ENCODE data around the gene ERBB4.

Gene ERBB4

GRCh38 chr2:211503198-211503597, 1035.4 kb downstream of the ERBB4 start:
- Histone ChIP-seq H3K4me2 (ENCODE audit: low read depth, low read length, poor library complexity, severe bottlenecking) (no peak overlapping the region), H2AFZ (ENCODE audit: low read length) (no peak overlapping the region), H4K20me1 (ENCODE audit: insufficient read depth, low read length, poor library complexity, severe bottlenecking) (no peaks in the 10 kb centered on the region), H3K4me1 (ENCODE audit: insufficient read depth, low read length, poor library complexity, severe bottlenecking) (no peaks in the 10 kb centered on the region), H3K36me3 (ENCODE audit: insufficient read depth, low read length) (no peaks in the 10 kb centered on the region), H3K79me2 (ENCODE audit: insufficient read depth, low read length) (no peaks in the 10 kb centered on the region), H3K27me3 (ENCODE audit: insufficient read depth, low read length, poor library complexity, severe bottlenecking) (no peaks in the 10 kb centered on the region), H3F3A (ENCODE audit: low read depth) (no peaks in the 10 kb centered on the region), H3K9ac (ENCODE audit: low read depth, low read length, poor library complexity, severe bottlenecking) (no peak overlapping the region), H3K4me3 (ENCODE audit: low read length, poor library complexity, severe bottlenecking) (no peak overlapping the region), H3K9me2 (replicated peaks; ENCODE audit: low read depth, low read length) (no peaks in the 10 kb centered on the region), H3K9me3 (ENCODE audit: insufficient read depth, low read depth, low read length) (no peaks in the 10 kb centered on the region)
- TF ChIP-seq CTCF (conservative IDR thresholded peaks at IDR 0.05; ENCODE audit: low read length), result no peak
- TF ChIP-seq EZH2phosphoT487 (IDR thresholded peaks at IDR 0.05; ENCODE audit: borderline replicate concordance), result no peak

DNA sequence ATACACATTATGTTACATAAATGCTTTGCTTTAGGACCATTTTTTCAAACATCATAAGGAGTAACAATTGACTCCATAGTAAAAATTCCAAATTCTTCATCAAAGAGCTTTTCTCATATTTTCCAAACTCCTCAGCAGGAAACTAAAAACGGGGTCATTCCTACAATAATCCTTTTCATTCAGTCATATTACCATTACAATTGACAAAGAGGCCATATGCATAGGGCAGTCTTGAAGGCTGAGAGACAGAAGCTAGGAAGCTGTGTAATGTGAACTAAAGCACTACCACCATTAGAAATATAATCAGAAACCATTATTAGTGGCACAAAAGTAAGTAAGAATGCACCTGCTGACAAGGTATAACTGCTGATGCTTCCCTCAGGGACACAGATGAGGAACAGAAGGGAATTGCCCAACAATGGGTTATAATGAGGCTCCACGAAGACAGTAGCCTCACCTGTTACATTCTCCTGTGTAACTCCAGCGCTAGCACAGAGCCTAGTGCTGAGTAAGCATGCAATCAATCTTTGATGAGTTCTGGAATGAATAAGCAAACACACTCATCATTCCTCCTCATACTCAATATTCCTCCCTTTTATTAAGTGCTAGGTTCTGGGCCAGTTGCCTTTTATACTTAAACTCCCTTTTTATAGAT, 1039.9 kb downstream of the ERBB4 start:
- Histone ChIP-seq H3K4me3 (ENCODE audit: low read length, poor library complexity, severe bottlenecking) (no peak overlapping the region), H3K27me3 (ENCODE audit: insufficient read depth, low read length, poor library complexity, severe bottlenecking) (no peaks in the 10 kb centered on the region), H3K9ac (ENCODE audit: low read depth, low read length, poor library complexity, severe bottlenecking) (no peak overlapping the region), H3K9me3 (ENCODE audit: insufficient read depth, low read depth, low read length) (no peaks in the 10 kb centered on the region), H3F3A (ENCODE audit: low read depth) (no peaks in the 10 kb centered on the region), H4K20me1 (ENCODE audit: insufficient read depth, low read length, poor library complexity, severe bottlenecking) (no peaks in the 10 kb centered on the region), H3K36me3 (ENCODE audit: insufficient read depth, low read length) (no peaks in the 10 kb centered on the region), H3K4me2 (ENCODE audit: low read depth, low read length, poor library complexity, severe bottlenecking) (no peak overlapping the region), H3K4me1 (ENCODE audit: insufficient read depth, low read length, poor library complexity, severe bottlenecking) (no peaks in the 10 kb centered on the region), H3K9me2 (replicated peaks; ENCODE audit: low read depth, low read length) (no peaks in the 10 kb centered on the region), H2AFZ (ENCODE audit: low read length) (no peak overlapping the region), H3K79me2 (ENCODE audit: insufficient read depth, low read length) (no peaks in the 10 kb centered on the region)
- TF ChIP-seq EZH2phosphoT487 (IDR thresholded peaks at IDR 0.05; ENCODE audit: borderline replicate concordance), result no peak
- TF ChIP-seq CTCF (conservative IDR thresholded peaks at IDR 0.05; ENCODE audit: low read length), result no peak

GRCh38 chr2:211495339-211495738, 1043.3 kb downstream of the ERBB4 start:
- no peak overlapping the region for H2AFZ ChIP-seq (ENCODE audit: low read length)
- H3K27me3 ChIP-seq (ENCODE audit: insufficient read depth, low read length, poor library complexity, severe bottlenecking), result no peaks in the 10 kb centered on the region
- H4K20me1 ChIP-seq (ENCODE audit: insufficient read depth, low read length, poor library complexity, severe bottlenecking), result no peaks in the 10 kb centered on the region
- no peaks in the 10 kb centered on the region for H3K9me3 ChIP-seq (ENCODE audit: insufficient read depth, low read depth, low read length)
- no peak overlapping the region for H3K4me2 ChIP-seq (ENCODE audit: low read depth, low read length, poor library complexity, severe bottlenecking)
- H3K36me3 ChIP-seq (ENCODE audit: insufficient read depth, low read length), result no peaks in the 10 kb centered on the region
- no peaks in the 10 kb centered on the region for H3F3A ChIP-seq (ENCODE audit: low read depth)
- H3K79me2 ChIP-seq (ENCODE audit: insufficient read depth, low read length), result no peaks in the 10 kb centered on the region
- H3K4me3 ChIP-seq (ENCODE audit: low read length, poor library complexity, severe bottlenecking), result no peak overlapping the region
- no peaks in the 10 kb centered on the region for H3K9me2 ChIP-seq (replicated peaks; ENCODE audit: low read depth, low read length)
- H3K9ac ChIP-seq (ENCODE audit: low read depth, low read length, poor library complexity, severe bottlenecking), result no peak overlapping the region
- H3K4me1 ChIP-seq (ENCODE audit: insufficient read depth, low read length, poor library complexity, severe bottlenecking), result no peaks in the 10 kb centered on the region
- no peak for TF ChIP-seq CTCF (conservative IDR thresholded peaks at IDR 0.05; ENCODE audit: low read length)
- no peak for TF ChIP-seq EZH2phosphoT487 (IDR thresholded peaks at IDR 0.05; ENCODE audit: borderline replicate concordance)
